HG02973 (cell line): ENCODE data around the gene ROBO2.

Experiments
- ATAC-seq: cut with Tn5 transposase; IDR thresholded peaks from one replicate; pipeline ENCODE4 v1.9.1; 2021; ENCODE audit warnings: moderate library complexity; ENCODE audit not compliant: unreplicated experiment

ROBO2 gene

GRCh38 chr3:77623500-77623899 lies 583.6 kb downstream of the ROBO2 start:
- ATAC-seq = no peak

- no peak for ATAC-seq
Observed at GRCh38 chr3:77626157-77626556, 586.3 kb downstream of the ROBO2 start.

GRCh38 chr3:77648214-77648613 lies 608.3 kb downstream of the ROBO2 start:
- ATAC-seq = no peak

- ATAC-seq = no peak
Observed at GRCh38 chr3:77648664-77649063, 608.8 kb downstream of the ROBO2 start.

GRCh38 chr3:77652624-77653023 lies 612.7 kb downstream of the ROBO2 start:
- no peak for ATAC-seq

DNA sequence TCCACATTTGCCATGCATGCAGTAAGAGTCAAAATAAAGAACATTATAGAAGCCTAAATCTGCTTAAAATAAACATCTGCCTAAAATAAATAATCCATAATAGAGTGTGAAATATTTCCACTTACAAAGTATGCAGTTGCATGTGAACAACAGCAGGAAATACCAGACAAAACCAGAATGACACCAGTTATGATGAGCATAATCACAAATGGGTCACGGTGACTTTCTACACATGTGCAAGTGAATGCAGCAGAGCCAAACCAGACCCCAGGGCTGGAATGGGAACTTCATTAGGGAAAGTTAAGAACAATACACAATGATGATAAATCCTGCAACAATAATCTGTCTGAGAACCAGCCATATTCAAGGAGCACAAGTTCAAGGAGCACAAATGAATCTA lies 615.5 kb downstream of the ROBO2 start:
- no peak for ATAC-seq

GRCh38 chr3:77660718-77661117 lies 620.8 kb downstream of the ROBO2 start:
- ATAC-seq = no peak

- no peak for ATAC-seq
Observed at GRCh38 chr3:77667901-77668300, 628.0 kb downstream of the ROBO2 start.

DNA sequence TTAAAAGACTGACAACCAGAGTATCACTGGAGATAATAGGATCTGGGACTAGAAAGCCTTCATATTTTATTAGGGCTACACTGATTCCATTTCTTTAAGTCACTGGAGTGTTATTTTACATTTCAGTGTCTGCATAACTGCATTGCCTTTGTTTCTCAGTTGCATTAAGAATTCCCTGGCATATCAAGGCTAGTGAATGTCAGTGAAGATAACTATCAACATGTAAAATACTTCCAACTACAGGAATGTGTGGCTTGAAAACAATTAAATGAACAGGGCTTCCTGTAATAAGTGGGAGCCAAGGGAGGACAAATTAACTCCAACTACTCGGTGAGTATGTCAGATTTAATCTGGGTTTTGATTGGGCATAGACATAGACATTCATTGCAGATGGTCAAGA lies 628.5 kb downstream of the ROBO2 start:
- ATAC-seq = no peak

GRCh38 chr3:77672016-77672415 lies 632.1 kb downstream of the ROBO2 start:
- ATAC-seq = no peak

DNA sequence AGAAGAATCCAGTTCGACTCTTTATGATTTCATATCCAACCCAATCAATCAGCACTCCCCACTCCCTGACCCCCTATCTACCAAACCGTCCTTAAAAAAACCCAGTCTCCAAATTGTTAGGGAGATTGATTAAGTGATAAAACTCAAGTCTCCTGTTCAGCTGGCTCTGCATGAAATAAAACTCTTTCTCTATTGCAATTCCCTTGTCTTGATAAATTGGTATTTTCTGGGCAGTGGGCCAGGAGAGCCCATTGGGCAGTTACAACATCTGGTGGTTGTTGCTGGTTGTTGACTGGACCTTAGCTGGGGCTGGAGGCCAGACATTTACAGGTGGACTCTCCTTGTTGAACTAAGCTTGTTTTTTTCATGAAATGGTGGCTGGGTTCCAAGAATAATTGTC lies 642.3 kb downstream of the ROBO2 start:
- no peak for ATAC-seq

GRCh38 chr3:77684115-77684514 lies 644.2 kb downstream of the ROBO2 start:
- ATAC-seq = no peak

- ATAC-seq = no peak
Observed at GRCh38 chr3:77685713-77686112, 645.8 kb downstream of the ROBO2 start.

GRCh38 chr3:77686560-77686959 lies 646.7 kb downstream of the ROBO2 start:
- no peak for ATAC-seq

DNA sequence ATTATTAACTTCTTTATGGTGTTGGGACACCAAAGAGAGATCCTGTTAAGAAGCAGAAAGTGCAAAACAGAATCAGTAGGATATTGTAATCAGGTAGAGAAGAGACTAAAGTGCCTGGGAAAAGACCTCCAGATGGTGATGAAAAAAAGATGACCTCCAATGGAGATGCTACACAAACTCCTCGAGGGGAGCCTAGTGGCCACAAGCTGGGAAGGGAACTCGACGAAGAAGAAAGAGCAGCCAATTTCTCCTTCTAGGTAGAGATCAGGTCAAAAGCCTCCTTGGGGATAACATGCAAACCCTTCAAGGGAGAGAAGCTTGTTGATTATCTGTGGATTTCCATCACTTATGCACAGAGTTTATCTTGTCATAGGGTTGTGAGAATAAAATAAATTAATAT lies 647.6 kb downstream of the ROBO2 start:
- ATAC-seq = no peak

DNA sequence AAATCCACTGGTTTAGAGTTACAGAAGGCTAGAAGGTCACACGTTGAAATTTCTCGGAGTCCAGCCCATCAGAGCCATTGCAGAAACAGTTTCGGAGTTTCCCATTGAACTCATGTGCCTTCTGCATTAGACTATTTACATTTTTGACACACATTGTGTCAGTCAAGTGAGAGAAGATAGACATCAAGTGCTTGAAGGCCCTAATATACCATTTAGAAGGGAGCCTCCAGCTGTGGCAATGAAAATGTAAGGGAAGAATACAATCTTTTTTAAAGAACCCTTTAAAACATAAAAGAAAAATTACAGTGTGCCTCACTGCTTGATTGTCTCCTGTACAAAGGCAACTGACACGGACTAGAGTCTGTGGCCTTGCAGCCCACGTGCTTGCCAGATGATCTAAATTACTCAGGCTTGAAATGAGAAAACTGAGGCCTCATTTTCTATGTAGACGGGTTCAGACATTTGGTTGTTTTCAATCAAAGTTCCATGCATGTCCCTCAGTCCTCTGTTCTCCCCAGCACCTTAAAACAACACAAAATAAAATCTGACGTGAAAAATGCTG lies 650.5 kb downstream of the ROBO2 start:
- no peak for ATAC-seq

DNA sequence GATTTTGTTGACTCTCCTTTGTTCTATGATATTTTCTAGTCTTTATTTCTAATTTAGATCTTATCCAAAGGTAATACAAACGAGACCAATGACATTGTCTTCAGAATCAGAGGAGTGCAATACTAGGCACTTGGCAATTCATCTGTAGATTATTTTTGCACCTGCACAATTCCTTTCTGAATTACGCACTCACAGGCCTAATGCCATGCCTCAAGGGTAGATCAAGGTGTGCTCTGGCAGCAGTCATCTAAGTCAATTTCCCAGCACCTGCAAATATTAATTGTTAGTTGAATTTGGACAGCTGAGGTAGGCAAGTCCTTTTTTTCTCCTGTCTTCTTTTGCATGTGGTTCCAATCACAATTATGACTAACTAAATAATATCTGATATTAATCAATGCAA lies 653.2 kb downstream of the ROBO2 start:
- ATAC-seq = no peak

DNA sequence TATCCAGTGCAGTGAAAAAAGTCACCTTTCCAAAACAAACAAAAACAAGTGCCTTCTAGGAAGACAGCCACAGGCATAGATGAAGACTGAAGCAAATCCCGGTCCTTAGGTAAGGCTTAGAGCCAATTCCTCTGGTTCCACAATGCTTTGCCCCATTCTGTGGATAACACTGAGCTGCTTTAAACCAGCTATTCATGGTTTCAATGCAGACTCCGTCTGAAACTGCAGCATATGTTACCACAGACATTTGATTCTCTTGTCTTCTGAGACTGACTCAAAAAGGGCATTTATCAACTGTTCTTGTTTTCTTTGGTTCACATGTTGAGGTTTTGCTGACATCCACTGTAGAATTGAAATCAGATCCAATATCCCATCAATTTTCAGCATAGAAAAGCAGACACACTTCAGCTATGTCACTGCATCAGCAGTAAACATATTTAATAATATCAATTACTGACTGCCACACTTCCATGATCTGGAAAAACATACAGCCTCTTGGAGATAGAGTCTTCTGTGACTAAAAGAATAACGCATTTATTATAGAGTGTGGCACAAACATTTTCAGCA lies 659.3 kb downstream of the ROBO2 start:
- ATAC-seq = no peak
